Esophagus squamous epithelium (tissue), 5 donors: ENCODE results near the gene FNIP1. TPM values are rescaled to one million over a fixed set of nuclear protein-coding genes. Genes with fewer than 3 reads are reported as not detected.

Experiments
- DNase-seq: peaks from one replicate; lab custom pipeline; 2025; lab: John Stamatoyannopoulos, UW
- H3K27ac ChIP-seq, 4 donors: fragments of 200-600 bp; sonication (generic); one replicate each; pipeline ENCODE4 v1.5.1; 2016 to 2019; ENCODE audit warnings: mild to moderate bottlenecking in 1 of 4
- H3K27me3 ChIP-seq, 4 donors: fragments of 200-600 bp; sonication (generic); 1 replicate in 3 of 4; 2 replicates in 1 of 4; pipeline versions ENCODE4 v1.5.1 to v1.6.0; 2017 to 2021; ENCODE audit warnings: antibody characterized with exemption in 1 of 4
- H3K36me3 ChIP-seq, 3 donors: fragments of 200-600 bp; sonication (generic); one replicate each; pipeline ENCODE4 v1.5.1; 2016 to 2019
- H3K4me1 ChIP-seq, 3 donors: fragments of 200-600 bp; sonication (generic); one replicate each; pipeline ENCODE4 v1.5.1; 2017 to 2019
- H3K4me3 ChIP-seq, 4 donors: fragments of 200-600 bp; sonication (generic); 1 replicate in 3 of 4; 2 replicates in 1 of 4; pipeline ENCODE4 v1.5.1; 2016 to 2019; ENCODE audit warnings: mild to moderate bottlenecking in 2 of 4, moderate library complexity in 1 of 4
- H3K9me3 ChIP-seq, 3 donors: fragments of 200-600 bp; sonication (generic); one replicate each; pipeline ENCODE4 v1.5.1; 2016 to 2019
- CTCF ChIP-seq, 6 experiments: fragments of 450-650 bp in 4 of 6; fragments of 200-600 bp in 2 of 6; sonication (generic) in 2 of 6; IDR thresholded peaks; one replicate each; pipeline ENCODE4 v1.5.1; 2016 to 2019; ENCODE audit warnings: antibody characterized with exemption in 6 of 6, mild to moderate bottlenecking in 4 of 6, moderate library complexity in 4 of 6
- POLR2A ChIP-seq, 4 donors: fragments of 450-650 bp; IDR thresholded peaks; one replicate each; pipeline ENCODE4 v1.6.1; 2017; ENCODE audit warnings: antibody characterized with exemption in 4 of 4, mild to moderate bottlenecking in 4 of 4, moderate library complexity in 3 of 4
- WGBS, 2 donors: methylation state at CpG; one replicate each; pipeline ENCODE4 v1.1.5; 2018; 5-methylcytosine and 5-hydroxymethylcytosine counted together
- intact Hi-C: fragments of 100-400 bp; cut with DNase I; formaldehyde crosslinking; loops from one replicate; pipeline ENCODE4 v1.15.0; 2022
- total RNA-seq, 4 donors: library from RNA; depleted of rRNA; stranded (reverse); fragments of >200 nt; gene quantifications; one replicate each; pipeline ENCODE4 v1.1.0, GENCODE V29; 2016
- donor health status: DM: yes; HTN: yes; CAD: no.

FNIP1 gene
- total RNA-seq, 4 donors from 2014 or later = 7.6 to 41.6 (median 20.7) TPM

- H3K4me3 ChIP-seq = peak overlapping the region in 1 of 4 donors; percentile 5
- peak overlapping the region; percentile 40 to 77 (median 72) for H3K27ac ChIP-seq
- DNase-seq = no peak
- no peaks in the 10 kb centered on the region for H3K9me3 ChIP-seq
- TF ChIP-seq POLR2A (IDR thresholded peaks at IDR 0.05) (no peak), CTCF (IDR thresholded peaks at IDR 0.05) (no peak)
- intact Hi-C loops = no loop called here
- WGBS, 2 donors = 29 to 35% methylated on average over 2 of the region's 2 CpGs
- H3K36me3 ChIP-seq = peaks cover 8 to 89% (median 12%) of the 10 kb centered on the region in 3 donors
- H3K4me1 ChIP-seq = peaks cover 0 to 29% (median 6%) of the 10 kb centered on the region in 3 donors
- H3K27me3 ChIP-seq = no peaks in the 10 kb centered on the region
Measured at GRCh38 chr5:131671994-131672655, 124.7 kb downstream of the FNIP1 start.

- H3K36me3 ChIP-seq = peaks cover 5 to 89% (median 8%) of the 10 kb centered on the region in 3 donors
Measured at GRCh38 chr5:131671409-131671808, 125.4 kb downstream of the FNIP1 start.

GRCh38 chr5:131664929-131665328, 131.9 kb downstream of the FNIP1 start:
- no peak for TF ChIP-seq CTCF (IDR thresholded peaks at IDR 0.05)
- TF ChIP-seq POLR2A (IDR thresholded peaks at IDR 0.05) = no peak
- Histone ChIP-seq H3K4me3 (no peak overlapping the region), H3K36me3 (peaks cover 0 to 84% (median 14%) of the 10 kb centered on the region in 3 donors), H3K9me3 (peaks cover 0 to 23% (median 0%) of the 10 kb centered on the region in 3 donors), H3K27ac (no peak overlapping the region), H3K27me3 (no peaks in the 10 kb centered on the region), H3K4me1 (no peaks in the 10 kb centered on the region)
- intact Hi-C loops = no loop called here
- WGBS, 2 donors = 80 to 93% methylated on average over 1 of the region's 1 CpG
- DNase-seq = no peak

More at GRCh38 chr5:131671409-131671808, 125.4 kb downstream of the FNIP1 start:
- no peaks in the 10 kb centered on the region for H3K27me3 ChIP-seq
- intact Hi-C loops = no loop called here
- no peak overlapping the region for H3K4me3 ChIP-seq
- no peak for TF ChIP-seq POLR2A (IDR thresholded peaks at IDR 0.05)
- H3K27ac ChIP-seq = peak overlapping the region; percentile 40 to 77 (median 72)
- peaks cover 0 to 29% (median 6%) of the 10 kb centered on the region in 3 donors for H3K4me1 ChIP-seq
- DNase-seq = no peak
- H3K9me3 ChIP-seq = no peaks in the 10 kb centered on the region

GRCh38 chr5:131661933-131662332, 134.9 kb downstream of the FNIP1 start:
- DNase-seq = no peak
- no peak overlapping the region for H3K27ac ChIP-seq
- no peaks in the 10 kb centered on the region for H3K4me1 ChIP-seq
- H3K36me3 ChIP-seq = peaks cover 6 to 70% (median 7%) of the 10 kb centered on the region in 3 donors
- intact Hi-C loops = no loop called here
- no peak overlapping the region for H3K4me3 ChIP-seq
- TF ChIP-seq CTCF (IDR thresholded peaks at IDR 0.05) = no peak
- TF ChIP-seq POLR2A (IDR thresholded peaks at IDR 0.05) = no peak
- WGBS, 2 donors = 75 to 80% methylated on average over 1 of the region's 1 CpG
- peaks cover 0 to 29% (median 0%) of the 10 kb centered on the region in 3 donors for H3K9me3 ChIP-seq
- no peaks in the 10 kb centered on the region for H3K27me3 ChIP-seq

GRCh38 chr5:131659841-131660240, 137.0 kb downstream of the FNIP1 start:
- TF ChIP-seq POLR2A (IDR thresholded peaks at IDR 0.05) = no peak
- TF ChIP-seq CTCF (IDR thresholded peaks at IDR 0.05) = no peak
- intact Hi-C loops = no loop called here
- WGBS, 2 donors = 100% methylated on average over 1 to 3 of the region's 9 CpGs
- H3K9me3 ChIP-seq = peaks cover 0 to 29% (median 0%) of the 10 kb centered on the region in 3 donors
- H3K27me3 ChIP-seq = no peaks in the 10 kb centered on the region
- H3K4me1 ChIP-seq = no peaks in the 10 kb centered on the region
- no peak overlapping the region for H3K4me3 ChIP-seq
- H3K36me3 ChIP-seq = peaks cover 6 to 68% (median 7%) of the 10 kb centered on the region in 3 donors
- no peak overlapping the region for H3K27ac ChIP-seq
- DNase-seq = no peak
